Liver (tissue), 9 donors: ENCODE data around the gene STRA8. TPM values are rescaled to one million over a fixed set of nuclear protein-coding genes. Genes with fewer than 3 reads are reported as not detected.

Experiments used
- DNase-seq: peaks from one replicate; pipeline ENCODE4 v3.0.0-alpha.2; 2017; ENCODE audit warnings: low spot score
- H3K27ac ChIP-seq, 2 donors: one replicate each; pipeline ENCODE4 v1.7.0; 2013; ENCODE audit warnings: inconsistent platforms in 2 of 2, low read length in 2 of 2, control low read depth in 1 of 2, low read depth in 1 of 2, mild to moderate bottlenecking in 1 of 2
- H3K27me3 ChIP-seq, 4 donors: one replicate each; pipeline versions ENCODE4 v1.6.1 to v1.7.0; 2013; ENCODE audit warnings: low read length in 3 of 4, inconsistent platforms in 1 of 4, mild to moderate bottlenecking in 1 of 4, moderate library complexity in 1 of 4; ENCODE audit not compliant: control insufficient read depth in 4 of 4, insufficient read depth in 4 of 4
- H3K36me3 ChIP-seq, 4 donors: one replicate each; pipeline versions ENCODE4 v1.6.1 to v1.7.0; 2013; ENCODE audit warnings: low read length in 3 of 4, mild to moderate bottlenecking in 3 of 4, low read depth in 1 of 4, moderate library complexity in 1 of 4; ENCODE audit not compliant: control insufficient read depth in 4 of 4, insufficient read depth in 3 of 4
- H3K4me1 ChIP-seq, 4 donors: one replicate each; pipeline versions ENCODE4 v1.6.1 to v1.7.0; 2013; ENCODE audit warnings: low read length in 3 of 4, mild to moderate bottlenecking in 3 of 4, moderate library complexity in 1 of 4; ENCODE audit not compliant: control insufficient read depth in 4 of 4, insufficient read depth in 4 of 4
- H3K4me3 ChIP-seq, 3 donors: one replicate each; pipeline versions ENCODE4 v1.6.1 to v1.7.0; 2013; ENCODE audit warnings: low read length in 3 of 3, control low read depth in 1 of 3, low read depth in 1 of 3, mild to moderate bottlenecking in 1 of 3
- H3K9ac ChIP-seq, 2 donors: one replicate each; pipeline ENCODE4 v1.7.0; 2013; ENCODE audit warnings: low read length in 2 of 2, mild to moderate bottlenecking in 2 of 2, moderate library complexity in 2 of 2, control low read depth in 1 of 2, low read depth in 1 of 2
- H3K9me3 ChIP-seq, 4 donors: one replicate each; pipeline versions ENCODE4 v1.6.1 to v1.7.0; 2013; ENCODE audit warnings: low read length in 3 of 4; ENCODE audit not compliant: control insufficient read depth in 4 of 4
- CTCF ChIP-seq: fragments of 150-350 bp; IDR thresholded peaks from 2 replicates; pipeline ENCODE4 v1.5.1; 2017; ENCODE audit warnings: improper control_type of control experiment, low read depth, low read length; ENCODE audit not compliant: missing input control
- EGR1 ChIP-seq, 2 donors: IDR thresholded peaks; 2 replicates each; pipeline ENCODE4 v1.6.1; 2016 to 2018; ENCODE audit warnings: antibody characterized with exemption in 2 of 2, low read depth in 2 of 2
- FOXA2 ChIP-seq: IDR thresholded peaks from 2 replicates; pipeline ENCODE4 v1.6.1; 2016; ENCODE audit warnings: antibody characterized with exemption
- GABPA ChIP-seq, 2 donors: IDR thresholded peaks in 1 of 2; conservative IDR thresholded peaks in 1 of 2; 2 replicates each; pipeline ENCODE4 v1.6.1; 2016; ENCODE audit warnings: antibody characterized with exemption in 2 of 2, mild to moderate bottlenecking in 1 of 2, moderate library complexity in 1 of 2
- HNF4A ChIP-seq, 2 donors: conservative IDR thresholded peaks; 2 replicates each; pipeline ENCODE4 v1.6.1; 2016; ENCODE audit warnings: antibody characterized with exemption in 2 of 2, mild to moderate bottlenecking in 2 of 2
- JUND ChIP-seq, 2 donors: IDR thresholded peaks; 2 replicates each; pipeline ENCODE4 v1.6.1; 2016; ENCODE audit warnings: antibody characterized with exemption in 2 of 2
- NR2F2 ChIP-seq: IDR thresholded peaks from 2 replicates; pipeline ENCODE4 v1.6.1; 2016; ENCODE audit warnings: antibody characterized with exemption
- RAD21 ChIP-seq, 2 donors: IDR thresholded peaks; 2 replicates each; pipeline ENCODE4 v1.6.1; 2016; ENCODE audit warnings: antibody characterized with exemption in 2 of 2, mild to moderate bottlenecking in 2 of 2
- REST ChIP-seq: IDR thresholded peaks from 2 replicates; pipeline ENCODE4 v1.6.1; 2016; ENCODE audit warnings: antibody characterized with exemption, mild to moderate bottlenecking
- RXRA ChIP-seq, 2 donors: IDR thresholded peaks; 2 replicates each; pipeline ENCODE4 v1.6.1; 2017 to 2018; ENCODE audit warnings: antibody characterized with exemption in 2 of 2, mild to moderate bottlenecking in 1 of 2
- SP1 ChIP-seq: IDR thresholded peaks from 2 replicates; pipeline ENCODE4 v1.6.1; 2018; ENCODE audit warnings: antibody characterized with exemption, mild to moderate bottlenecking
- YY1 ChIP-seq: IDR thresholded peaks from 2 replicates; pipeline ENCODE4 v1.6.1; 2016; ENCODE audit warnings: antibody characterized with exemption, mild to moderate bottlenecking
- ZBTB33 ChIP-seq: IDR thresholded peaks from 2 replicates; pipeline ENCODE4 v1.6.1; 2016; ENCODE audit warnings: antibody characterized with exemption
- WGBS: extraction: QIAGEN DNeasy Blood & Tissue Kit; methylation state at CpG from one replicate; pipeline ENCODE4 v1.1.7; 2013; 5-methylcytosine and 5-hydroxymethylcytosine counted together
- polyA plus RNA-seq, 2 donors: library from polyadenylated mRNA; stranded (reverse) in 1 of 2; unstranded in 1 of 2; fragments of 200-250 nt in 1 of 2; fragments of >200 nt in 1 of 2; fragmentation: Nextera tagmentation in 1 of 2; extraction: Ambion mirVana in 1 of 2; gene quantifications; one replicate each; pipeline versions ENCODE4 v1.2.1 to v1.2.3, GENCODE V29; 2013 to 2015
- total RNA-seq, 2 donors: library from RNA; depleted of rRNA; stranded (reverse); fragments of >200 nt; gene quantifications; one replicate each; pipeline ENCODE4 v1.2.3, GENCODE V29; 2014
- TF ChIP-seq, protein P1 (sequence below): IDR thresholded peaks from 2 replicates; pipeline ENCODE4 v1.6.1; 2016; ENCODE audit warnings: antibody characterized with exemption
- donor health status: healthy.
- donor health status: healthy.
- donor health status: healthy.
- donor health status: healthy.
- donor health status: healthy.

The STRA8 gene
- total and polyA plus RNA-seq, 4 donors = 0.14 TPM; not detected in 3

- TF ChIP-seq REST = no peak
- no peak for TF ChIP-seq HNF4A (conservative IDR thresholded peaks at IDR 0.05)
- TF ChIP-seq, protein P1, sequence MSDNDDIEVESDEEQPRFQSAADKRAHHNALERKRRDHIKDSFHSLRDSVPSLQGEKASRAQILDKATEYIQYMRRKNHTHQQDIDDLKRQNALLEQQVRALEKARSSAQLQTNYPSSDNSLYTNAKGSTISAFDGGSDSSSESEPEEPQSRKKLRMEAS = no peak
- no peak for TF ChIP-seq RAD21 (IDR thresholded peaks at IDR 0.05)
These were observed 42.4 kb downstream of the STRA8 start (continued) for GRCh38 chr7:135275971-135276580.

GRCh38 chr7:135277161-135277560, 43.5 kb downstream of the STRA8 start:
- H3K4me1 ChIP-seq = peaks cover 0 to 3% (median 0%) of the 10 kb centered on the region in 4 donors
- no peak for TF ChIP-seq REST
- TF ChIP-seq FOXA2 = no peak
- WGBS = 89% methylated on average over 13 of the region's 13 CpGs

DNA sequence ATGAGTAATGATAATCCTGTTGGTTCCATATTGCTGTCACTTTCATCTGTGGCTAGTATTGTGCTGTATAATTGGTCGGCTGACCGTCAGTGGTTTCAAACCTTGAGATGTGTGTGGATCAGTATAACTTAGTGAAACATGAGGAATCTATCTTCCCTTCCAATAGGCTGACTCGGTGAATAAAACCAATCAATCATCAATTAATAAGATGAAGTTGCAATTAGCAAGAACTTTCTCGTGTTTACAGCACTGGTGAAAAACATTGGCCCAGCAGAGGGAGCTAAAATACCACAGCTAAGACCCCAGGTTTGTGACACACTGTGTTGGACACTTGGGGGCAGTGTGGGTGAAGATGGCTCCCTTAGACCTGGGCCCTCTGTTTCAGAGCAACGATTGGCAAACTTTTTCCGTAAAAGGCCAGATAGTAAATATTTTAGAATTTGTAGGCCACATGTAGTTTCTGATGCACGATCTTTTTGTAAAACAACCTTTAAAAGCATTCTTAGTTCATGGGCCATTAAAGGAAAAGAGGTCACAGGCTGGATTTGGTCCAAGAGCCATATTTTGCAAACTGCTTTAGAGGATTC, 47.8 kb downstream of the STRA8 start:
- H3K4me3 ChIP-seq = no peak overlapping the region
- peak; percentile 98 for TF ChIP-seq CTCF
- TF ChIP-seq ZBTB33 = no peak
- TF ChIP-seq HNF4A (conservative IDR thresholded peaks at IDR 0.05) = peak in 1 of 2 donors; percentile 49
- TF ChIP-seq SP1 = peak; percentile 16
- no peak for TF ChIP-seq GABPA (IDR thresholded peaks at IDR 0.05 in 1 of 2, conservative IDR thresholded peaks at IDR 0.05 in 1 of 2)
- TF ChIP-seq NR2F2 = peak; percentile 36
- peak in 1 of 2 donors; percentile 21 for TF ChIP-seq JUND (IDR thresholded peaks at IDR 0.05)
- peak; percentile 19 to 55 for TF ChIP-seq RXRA (IDR thresholded peaks at IDR 0.05)
- peak in 1 of 2 donors; percentile 8 for TF ChIP-seq EGR1 (IDR thresholded peaks at IDR 0.05; ENCODE audit: low read depth in 2 of 2)
- peak; percentile 99 to 100 for TF ChIP-seq RAD21 (IDR thresholded peaks at IDR 0.05)
- peak; percentile 71 for TF ChIP-seq YY1
- DNase-seq = peak; percentile 75
- 5% methylated on average over 7 of the region's 7 CpGs for WGBS
- H3K27me3 ChIP-seq = no peaks in the 10 kb centered on the region
- peak overlapping the region in 1 of 2 donors; percentile 72 for H3K9ac ChIP-seq
- no peak overlapping the region for H3K27ac ChIP-seq
- H3K36me3 ChIP-seq = no peaks in the 10 kb centered on the region
- H3K9me3 ChIP-seq = no peaks in the 10 kb centered on the region
- H3K4me1 ChIP-seq = peaks cover 0 to 3% (median 0%) of the 10 kb centered on the region in 4 donors

More at GRCh38 chr7:135277161-135277560, 43.5 kb downstream of the STRA8 start:
- Histone ChIP-seq H3K27me3 (no peaks in the 10 kb centered on the region), H3K27ac (no peak overlapping the region), H3K9ac (no peak overlapping the region), H3K4me3 (no peak overlapping the region), H3K36me3 (no peaks in the 10 kb centered on the region), H3K9me3 (no peaks in the 10 kb centered on the region)
- DNase-seq = peak; percentile 16
